NCI-H1105 (cell line): Measurements from ENCODE around the gene B3GNT7.
"Not testable (repeated sequence)": the region's sequence is repeated elsewhere in the genome, so short reads cannot be mapped to it uniquely, and the experiment has no call there.

Experiments
- DNase-seq: peaks from one replicate; lab custom pipeline; 2025; lab: John Stamatoyannopoulos, UW

The B3GNT7 gene

DNA sequence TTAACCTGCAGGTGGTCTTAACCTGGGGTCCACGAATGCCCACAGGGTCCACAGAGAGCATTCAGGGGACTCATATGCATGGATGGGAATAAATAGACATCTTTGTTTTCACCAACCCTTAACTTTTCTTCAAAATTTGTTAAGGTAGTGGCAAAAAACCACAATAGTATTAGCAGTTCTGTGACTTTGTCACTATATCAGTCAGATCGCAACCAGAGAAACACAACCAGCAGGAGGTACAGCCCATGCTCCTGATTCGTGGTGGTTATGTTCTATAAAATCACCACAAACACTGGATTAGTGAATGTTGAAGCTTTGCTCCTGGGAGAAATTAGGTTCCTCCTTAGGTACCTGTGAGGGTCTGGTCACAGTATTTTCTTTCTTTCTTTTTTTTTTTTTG lies 31.6 kb downstream of the B3GNT7 start:
- DNase-seq, result no peak

DNA sequence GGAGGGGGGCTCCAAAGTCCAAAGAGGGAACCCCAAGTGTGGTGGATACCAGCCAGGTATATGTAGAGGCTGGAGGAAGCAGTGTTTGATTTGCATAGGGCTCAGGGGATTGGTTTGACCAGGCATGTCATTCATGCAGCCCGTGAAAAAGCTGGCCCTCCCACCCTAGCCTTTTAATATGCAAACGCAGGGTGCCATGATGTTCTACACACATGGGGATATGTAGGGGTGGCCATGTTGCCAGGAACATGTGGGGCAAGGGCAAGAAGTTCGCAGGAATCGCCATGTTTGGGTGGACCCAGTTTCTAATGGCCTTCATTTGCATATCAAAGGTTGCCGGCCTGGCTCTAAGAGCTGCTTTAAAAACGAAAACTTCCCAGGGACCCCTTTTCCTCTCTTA lies 33.6 kb downstream of the B3GNT7 start:
- DNase-seq, result no peak

DNA sequence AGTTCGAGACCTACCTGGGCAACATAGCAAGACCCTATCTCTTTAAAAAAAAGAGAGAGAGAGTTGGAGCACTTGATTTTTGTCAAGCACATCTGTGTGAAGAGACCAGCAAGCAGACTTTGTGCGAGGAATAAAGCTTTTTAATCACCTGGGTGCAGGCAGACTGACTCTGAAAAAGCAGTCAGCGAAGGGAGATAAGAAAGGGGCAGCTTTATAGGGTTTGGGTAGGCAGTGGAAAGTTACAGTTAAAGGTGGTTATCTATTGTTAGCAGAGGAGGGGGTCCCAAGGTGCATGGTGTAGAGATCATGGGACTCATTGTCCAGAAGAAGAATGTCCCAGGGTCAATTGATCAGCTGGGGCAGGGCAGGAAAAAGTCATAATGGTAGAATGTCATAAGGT lies 34.4 kb downstream of the B3GNT7 start:
- no peak for DNase-seq

DNA sequence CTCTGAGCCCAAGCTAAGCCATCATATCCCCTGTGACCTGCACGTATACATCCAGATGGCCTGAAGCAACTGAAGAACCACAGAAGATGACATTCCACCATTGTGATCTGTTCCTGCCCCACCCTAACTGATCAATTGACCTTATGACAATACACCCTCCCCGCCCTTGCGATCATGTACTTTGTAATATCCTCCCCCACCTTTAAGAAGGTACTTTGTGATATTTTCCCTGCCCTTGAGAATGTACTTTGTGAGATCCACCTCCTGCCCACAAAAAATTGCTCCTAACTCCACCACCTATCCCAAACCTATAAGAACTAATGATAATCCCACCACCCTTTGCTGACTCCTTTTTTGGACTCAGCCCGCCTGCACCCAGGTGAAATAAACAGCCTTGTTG lies 34.9 kb downstream of the B3GNT7 start:
- DNase-seq, result not testable (repeated sequence)

DNA sequence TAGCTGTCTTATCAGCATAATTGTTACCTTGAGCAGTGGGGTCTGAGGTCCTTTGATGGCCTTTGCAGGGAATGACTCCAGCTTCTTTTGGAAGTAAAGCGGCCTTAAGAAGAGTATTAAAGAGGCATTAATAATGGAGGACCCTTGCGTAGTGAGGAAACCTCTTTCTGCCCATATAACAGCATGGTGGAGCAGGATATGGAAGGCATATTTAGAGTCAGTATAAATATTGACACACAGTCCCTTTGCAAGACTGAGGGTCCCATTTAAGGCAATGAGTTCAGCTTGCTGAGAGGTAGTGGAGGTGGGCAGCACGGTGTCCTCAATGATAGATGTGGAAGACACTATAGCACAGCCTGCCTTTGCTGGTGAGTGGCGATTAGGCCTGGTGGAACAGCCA lies 36.1 kb downstream of the B3GNT7 start:
- DNase-seq, result no peak

DNA sequence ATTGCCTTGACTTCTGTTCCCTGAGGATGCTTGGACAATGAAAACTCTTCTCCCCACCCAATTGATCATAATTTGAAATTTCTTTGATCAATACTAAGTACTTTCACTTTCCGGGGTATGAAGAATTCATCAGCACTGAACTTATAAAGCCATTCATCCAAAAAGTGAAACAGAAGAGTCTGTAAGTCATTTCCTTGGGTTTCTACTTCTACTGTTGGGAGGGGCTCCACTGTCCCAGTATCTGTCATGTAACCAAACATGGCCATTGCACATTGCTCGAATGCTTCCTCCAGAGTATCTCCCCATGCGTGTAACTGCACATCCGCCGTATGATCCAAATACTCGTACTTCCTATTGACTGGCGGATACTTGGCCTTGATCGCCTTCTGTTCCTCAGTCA lies 38.5 kb downstream of the B3GNT7 start:
- no peak for DNase-seq

DNA sequence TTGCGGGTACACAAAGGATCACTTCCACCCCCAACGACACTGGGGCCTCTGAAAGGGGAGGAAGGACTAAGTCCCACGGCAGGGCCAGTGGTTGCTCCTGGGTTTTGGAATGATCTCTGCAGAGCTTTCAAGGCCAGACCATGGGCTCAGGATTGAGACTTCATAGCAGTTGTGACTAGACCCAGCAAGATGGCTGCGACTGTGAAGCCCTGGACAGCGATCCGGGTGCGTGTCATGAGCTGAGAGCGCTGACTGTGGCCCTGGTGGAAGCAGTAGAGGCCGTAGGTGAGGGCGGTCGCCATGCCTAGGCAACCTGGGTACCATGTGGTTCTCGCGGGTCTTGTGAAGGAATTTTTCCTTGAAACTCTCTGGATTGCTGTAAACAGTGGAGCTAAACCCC lies 41.4 kb downstream of the B3GNT7 start:
- no peak for DNase-seq

DNA sequence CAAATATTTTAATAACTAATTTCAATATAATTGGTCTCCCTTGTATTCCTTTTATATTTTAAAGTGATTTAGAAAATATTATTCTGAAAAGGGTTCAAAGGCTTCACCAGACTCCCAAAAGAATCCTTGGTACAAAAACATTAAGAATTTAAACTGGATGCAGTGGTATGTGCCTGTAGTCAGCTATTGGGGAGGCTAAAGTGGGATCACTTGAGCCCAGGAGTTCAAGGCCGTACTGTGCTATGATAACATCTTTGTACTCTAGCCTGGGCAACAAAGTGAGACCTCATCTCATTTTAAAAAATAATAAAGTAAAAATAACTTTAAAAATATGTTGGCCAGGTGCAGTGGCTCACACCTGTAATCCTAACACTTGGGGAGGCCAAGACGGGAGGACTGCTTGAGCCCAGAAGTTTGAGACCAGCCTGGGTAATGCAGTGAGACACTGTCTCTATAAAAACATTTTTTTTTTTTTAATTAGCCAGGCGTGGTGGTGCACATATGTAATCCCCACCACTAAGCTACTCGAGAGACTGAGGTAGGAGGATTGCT lies 54.1 kb downstream of the B3GNT7 start:
- no peak for DNase-seq

DNA sequence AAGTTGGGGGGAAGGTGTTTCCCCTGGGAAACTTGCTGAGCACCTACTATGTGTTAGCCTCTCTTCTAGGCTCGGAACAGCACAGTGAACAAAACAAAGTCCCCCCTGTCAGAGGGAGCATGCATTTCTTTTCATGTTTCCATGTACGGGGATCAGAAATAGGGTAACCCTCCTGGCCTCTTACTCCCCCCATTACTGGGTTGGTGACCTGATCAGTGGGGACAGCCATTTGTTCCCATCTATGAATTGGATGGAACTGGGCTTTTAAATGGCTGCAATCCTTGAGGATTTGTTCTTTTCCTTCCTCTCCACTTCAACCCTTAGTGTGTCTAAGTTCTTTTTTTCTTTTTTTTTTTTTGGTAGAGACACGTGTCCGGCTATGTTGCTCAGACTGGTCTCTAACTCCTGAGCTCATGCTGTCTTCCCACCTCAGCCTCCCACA lies 55.1 kb downstream of the B3GNT7 start:
- no peak for DNase-seq
